Measurements from ENCODE around the gene ATXN7L1.
"Not testable (repeated sequence)": the region's sequence is repeated elsewhere in the genome, so short reads cannot be mapped to it uniquely, and the experiment has no call there.

The ATXN7L1 gene

DNA sequence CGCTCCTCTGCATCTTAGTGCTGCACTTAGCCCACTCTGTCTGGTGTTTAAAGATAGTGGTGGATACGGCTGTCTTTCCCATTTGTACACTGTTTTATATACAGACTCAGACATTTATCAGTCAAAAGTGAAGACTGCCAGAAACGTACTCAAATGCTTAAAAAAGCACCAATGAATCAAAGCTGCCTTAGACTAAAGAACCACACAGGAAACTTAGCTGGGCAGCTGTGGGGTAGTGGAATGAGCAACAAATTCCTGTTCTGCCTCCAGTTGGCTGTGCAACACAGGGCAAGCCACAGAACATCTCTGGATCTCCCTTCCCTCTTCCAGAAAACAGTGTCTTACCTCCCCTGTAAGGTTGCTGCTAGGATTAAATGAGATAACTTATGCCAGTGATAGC is 76.0 kb downstream of the ATXN7L1 start:
- no peak for DNase-seq

DNA sequence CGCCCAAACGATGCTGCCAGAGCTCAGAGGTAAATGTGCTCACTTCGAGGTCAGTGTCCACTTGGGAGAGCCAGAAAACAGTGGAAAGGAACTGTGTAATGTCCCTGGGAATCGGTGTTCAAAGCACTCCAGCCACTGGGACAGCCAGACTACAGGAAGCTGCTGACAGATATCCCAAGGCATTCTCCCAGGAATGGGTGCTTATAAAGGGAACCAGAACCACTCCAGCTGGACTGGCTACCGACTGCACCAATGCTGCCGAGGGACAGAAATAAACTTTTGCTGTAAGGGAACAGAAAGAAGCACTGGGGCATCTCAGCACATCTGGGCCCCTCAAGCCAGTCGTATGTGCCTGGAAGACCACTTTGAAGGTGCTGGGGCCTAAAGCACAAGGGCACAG is 76.7 kb downstream of the ATXN7L1 start:
- no peak for DNase-seq

DNA sequence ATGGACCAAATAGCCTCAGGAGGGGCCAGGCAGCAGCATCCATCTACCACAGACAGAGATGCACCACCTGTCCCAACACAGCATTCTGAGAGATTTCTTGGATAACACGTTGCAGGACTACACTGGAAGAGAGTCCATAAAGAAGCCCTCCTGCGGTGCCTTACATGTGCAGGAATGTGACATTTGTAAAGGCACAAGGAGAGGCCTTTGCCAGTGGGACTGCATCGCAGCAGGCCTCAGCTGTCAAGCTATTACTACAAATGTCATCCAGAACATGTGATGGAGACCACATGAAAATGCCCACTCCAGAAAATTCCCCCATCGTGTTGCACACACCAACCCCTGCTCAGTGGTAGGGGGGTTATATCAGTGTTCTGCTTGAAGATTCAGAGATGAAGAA is 77.4 kb downstream of the ATXN7L1 start:
- no peak for DNase-seq

DNA sequence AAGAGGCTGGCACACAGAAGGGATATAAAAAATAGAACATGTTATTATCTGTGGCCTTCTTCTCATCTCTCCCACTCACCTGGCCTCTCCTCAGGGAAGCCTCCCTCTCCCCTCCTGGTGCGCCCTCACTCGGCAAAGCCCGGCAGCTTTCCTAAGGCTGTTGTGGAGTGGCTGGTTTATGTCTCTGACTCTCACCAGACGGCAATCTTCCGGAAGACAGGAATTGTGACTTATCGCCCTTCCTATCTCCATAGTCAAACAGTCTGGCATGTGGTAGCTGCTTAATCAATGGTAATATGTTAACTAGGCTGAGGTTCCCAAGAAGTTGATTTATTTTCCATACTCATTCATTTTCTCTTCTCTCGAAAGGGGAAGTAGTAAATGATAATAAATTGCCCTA is 78.7 kb downstream of the ATXN7L1 start:
- DNase-seq: no peak

DNA sequence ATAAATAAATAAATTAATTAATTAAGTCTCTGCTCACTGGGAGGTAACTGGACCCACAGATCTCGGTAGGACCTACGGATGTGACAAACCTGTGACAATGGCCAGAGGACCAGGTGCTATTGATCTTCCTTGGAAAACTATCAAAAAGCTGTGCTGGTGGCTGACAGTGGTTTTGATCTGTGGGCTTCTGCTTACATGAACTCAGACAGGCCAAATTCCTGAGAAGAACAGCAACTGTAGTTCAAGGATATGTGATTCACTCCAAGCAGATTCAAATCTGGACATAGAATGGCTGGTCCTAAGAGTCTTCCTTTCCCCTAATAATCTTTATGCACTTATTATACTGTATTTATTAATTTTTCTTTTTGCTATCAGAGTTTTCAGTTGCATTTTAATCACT is 80.0 kb downstream of the ATXN7L1 start:
- no peak for DNase-seq

DNA sequence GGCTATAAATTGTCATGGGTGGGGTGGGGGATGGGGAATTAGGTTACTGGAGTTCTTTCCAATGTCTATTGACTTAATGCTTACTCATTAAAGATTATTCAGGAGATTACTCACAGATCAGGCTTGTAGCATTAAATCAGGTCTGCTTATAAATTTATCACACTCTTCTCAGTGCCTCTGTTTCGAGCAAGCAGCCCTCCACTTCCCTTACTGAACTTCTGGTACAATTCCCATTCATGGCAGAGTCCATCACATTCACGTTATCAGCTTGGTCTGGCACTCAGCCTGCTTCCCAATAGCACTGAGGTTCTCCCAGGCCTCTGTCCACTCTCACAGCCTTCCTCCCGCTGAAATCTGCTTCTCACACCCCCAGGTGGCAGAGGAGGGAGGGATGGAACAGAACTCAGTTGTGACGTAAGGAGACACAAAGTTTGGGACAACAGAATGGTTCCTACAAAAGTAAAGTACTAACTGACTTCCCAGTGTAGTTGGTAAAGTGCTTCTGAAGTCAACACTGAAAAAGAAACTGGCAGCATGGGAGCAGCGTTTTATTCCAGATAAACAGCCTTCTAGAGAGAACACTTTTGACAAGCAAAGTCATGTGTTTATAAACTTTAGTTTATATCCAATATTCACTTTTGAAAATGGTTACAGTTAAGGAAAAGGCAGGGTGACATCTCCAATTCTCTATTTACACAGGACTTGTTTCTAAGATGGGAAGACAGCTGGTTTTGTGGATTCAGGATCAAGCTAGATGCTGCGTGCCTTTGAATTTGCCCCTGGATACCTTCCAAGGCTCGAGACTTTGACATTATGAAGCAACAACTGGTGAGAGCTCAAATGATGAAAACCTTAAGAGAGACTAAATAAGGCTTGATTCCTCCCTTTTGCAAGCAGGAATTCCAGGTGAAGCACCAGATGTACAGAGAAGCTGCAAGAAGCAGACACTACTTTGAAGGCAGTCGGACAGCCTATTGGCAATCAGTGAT is 81.4 kb downstream of the ATXN7L1 start:
- DNase-seq: no peak

DNA sequence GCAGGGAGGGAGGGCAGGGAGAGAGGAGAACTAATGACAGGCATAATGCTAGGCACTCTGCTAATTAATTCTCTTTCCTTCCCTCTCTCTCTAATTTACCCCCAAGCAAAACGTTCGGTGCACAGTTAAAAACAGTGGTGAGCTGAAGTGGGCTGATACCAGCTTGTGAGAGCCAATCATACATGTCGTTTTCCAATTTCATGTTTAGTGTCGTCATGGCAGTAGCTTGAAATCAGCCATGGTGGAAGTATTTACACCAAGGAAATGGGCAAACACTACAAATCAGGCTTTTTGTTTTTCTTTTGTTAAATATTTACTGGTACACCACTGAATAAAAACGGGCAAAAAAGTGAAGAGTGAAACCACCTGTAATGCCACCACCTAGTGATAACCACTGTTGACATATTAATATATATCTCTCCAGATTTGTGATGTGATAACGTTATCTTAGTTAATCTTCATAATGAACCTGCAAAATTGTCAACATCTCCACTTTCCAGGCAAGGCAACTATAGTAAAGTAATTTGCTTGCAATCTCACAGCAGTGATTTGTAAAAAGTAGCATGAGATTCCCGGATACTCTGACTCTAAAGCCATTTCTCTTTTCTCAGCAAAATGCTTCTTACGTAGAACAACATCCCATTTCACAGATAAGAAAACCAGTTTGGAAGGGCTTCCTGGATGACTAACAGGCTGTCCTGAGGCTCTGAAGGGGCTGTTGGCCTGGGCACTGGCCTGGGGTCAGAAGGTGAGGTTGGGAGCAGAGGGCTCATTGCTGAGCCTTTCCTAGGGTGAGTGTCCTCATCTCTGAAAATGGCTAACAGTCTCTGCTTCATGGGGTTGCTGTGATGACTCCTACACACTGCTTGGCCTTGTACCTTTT is 83.7 kb downstream of the ATXN7L1 start:
- no peak for DNase-seq

DNA sequence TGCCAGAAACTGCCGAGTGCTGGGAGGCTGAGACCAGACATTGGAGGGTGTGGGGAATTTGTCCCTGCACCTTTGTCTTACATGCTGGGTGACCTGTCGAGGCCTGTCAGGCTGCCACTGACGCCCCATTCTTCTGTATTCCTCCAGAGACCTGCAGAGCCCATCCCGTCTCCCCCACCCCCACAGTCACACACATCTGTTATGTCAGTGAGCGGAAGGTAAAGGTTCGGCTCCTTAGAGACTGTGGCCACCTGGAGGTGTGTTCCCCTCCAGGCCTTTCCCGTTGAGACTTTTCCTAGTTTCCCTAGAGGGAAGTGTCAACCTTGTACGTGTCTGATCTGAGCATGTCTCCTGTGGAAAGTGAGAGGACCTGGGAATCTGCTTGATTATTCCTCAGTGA is 84.5 kb downstream of the ATXN7L1 start:
- DNase-seq: no peak

DNA sequence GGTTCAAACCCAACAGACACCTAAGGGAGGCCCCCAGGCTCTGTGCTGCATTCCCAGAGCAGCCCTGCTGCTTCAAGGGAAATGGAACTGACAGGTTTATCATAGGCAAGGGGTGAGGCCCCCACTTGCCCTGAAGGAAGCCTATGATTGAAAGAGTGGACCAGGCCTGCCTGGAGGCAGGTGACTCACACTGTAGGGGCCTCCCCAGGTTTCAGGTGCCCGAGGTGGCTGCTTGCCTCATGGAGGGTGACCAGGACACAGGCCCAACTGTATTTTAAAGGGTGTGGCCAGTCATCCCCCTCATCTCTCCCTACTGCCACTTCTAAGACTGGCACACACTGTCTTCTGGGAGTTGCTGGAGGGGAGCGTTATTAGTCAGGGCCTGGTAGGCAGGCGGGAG is 85.4 kb downstream of the ATXN7L1 start:
- DNase-seq: no peak

DNA sequence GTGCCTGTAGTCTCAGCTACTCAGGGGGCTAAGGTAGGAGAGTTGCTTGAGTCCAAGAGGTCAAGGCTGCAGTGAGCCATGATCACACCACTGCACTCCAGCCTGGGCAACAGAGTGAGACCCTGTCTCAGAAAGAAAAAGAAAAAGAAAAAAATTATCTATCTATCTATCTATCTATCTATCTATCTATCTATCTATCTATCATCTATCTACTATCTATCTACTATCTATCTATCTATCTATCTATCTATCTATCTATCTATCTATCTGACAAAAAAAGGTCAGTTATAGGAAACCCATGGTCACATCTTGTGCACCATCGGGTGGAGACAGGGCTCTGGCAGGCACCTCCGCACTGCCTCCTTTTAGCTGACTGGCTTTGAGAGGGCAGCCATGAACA is 85.9 kb downstream of the ATXN7L1 start:
- DNase-seq: not testable (repeated sequence)

DNA sequence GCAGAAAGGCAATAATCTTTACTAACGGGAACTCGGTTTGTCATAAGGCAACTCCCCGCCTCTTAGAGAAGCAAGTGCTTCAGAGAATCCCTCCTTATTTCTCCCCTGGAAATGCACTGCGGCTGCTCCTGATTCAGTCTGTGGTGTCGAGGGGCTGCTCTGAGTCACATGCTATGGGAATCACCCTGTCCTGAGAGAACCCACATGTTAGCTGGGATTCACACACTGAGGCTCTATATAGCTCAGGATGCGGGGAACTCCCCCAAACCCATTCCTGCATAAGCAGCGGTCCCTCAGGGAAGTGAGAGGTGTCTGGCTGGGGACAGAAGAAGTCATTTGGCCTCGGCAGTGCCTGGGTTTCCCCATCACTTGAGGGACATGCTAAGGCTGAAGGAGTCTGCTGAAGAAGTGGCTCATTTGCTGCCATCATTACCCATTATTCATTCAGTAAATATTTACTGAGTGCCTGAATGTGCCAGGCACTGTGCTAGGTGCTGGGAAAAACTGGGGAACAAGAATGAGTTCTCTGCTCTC is 87.5 kb downstream of the ATXN7L1 start:
- DNase-seq: no peak

DNA sequence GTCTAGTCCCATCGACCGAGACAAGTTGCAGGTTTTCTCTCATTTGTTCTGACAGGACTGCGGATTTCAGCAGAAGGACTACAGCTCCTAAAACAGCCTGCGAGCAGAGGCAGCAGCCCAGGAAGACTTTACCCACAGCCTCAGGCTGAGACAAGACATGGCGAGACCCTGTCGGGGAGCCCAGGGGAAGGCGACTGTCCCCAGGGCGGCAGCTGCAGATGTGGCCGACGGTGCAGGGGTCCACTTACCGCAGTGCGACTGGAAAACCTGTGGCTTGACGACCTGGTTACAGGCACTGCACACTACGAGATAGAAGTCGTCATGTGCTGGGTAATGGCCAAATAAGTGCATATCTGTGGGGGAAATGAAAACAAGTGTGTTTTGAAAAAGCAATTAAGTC is 88.0 kb downstream of the ATXN7L1 start:
- no peak for DNase-seq

DNA sequence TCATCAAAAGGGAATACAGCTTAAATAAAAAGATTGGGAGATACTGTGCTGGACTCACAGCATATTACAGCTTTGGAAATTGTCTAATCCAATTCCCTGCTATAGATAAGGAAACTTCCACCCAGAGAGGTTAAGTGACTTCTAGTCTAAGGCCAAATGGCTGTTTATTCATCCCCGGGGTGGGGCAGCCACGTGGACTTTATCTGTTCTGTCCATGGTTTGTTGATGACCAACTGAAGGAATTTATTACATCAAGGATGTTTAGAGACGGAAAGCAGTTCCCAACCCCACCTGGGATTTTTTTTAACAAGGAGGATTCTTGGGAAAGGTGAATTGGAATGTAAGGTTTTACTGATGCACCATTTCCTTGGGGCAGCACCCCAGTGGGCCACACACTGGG is 88.6 kb downstream of the ATXN7L1 start:
- DNase-seq: no peak

DNA sequence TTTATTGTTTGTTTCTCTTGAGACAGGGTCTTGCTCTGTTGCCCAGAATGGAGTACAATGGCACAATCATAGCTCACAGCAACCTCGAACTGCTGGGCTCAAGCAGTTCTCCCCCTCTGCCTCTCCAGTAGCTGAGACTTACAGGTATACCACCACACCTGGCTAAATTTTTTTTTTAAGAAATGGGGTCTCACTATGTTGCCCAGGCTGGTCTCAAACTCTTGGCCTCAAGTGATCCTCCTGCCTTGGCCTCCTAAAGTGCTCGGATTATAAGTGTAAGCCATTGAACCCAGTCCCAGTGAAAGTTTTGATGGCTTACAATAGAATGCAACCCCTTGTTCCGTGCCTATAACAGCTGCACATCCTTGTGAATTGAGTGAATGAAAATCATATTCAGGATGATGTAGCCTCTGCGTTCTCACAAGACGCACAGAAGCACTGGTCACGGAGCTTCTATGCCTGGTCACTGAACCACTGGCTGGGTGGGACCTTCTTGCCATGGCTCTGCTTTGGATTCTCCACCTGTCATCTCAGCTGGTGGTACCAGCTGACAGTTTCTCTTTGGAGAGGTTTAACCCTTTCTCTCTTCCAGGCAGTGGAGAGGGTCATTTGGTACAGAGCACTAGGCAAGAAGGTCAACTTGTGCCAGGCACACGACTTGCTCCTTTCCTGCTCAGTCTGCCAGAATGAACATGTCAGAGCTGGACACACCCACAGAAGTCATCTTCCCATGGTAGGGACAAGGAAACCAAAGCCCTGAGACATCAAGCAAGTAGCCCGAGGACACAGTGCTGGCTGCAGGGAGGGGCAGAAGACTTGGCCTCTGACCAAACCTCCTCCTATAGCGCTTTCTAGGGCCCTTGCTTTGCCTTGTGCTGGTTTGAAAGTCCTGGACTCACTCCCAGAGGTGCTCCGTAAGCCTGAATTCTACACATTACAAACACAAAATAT is 89.6 kb downstream of the ATXN7L1 start:
- no peak for DNase-seq

DNA sequence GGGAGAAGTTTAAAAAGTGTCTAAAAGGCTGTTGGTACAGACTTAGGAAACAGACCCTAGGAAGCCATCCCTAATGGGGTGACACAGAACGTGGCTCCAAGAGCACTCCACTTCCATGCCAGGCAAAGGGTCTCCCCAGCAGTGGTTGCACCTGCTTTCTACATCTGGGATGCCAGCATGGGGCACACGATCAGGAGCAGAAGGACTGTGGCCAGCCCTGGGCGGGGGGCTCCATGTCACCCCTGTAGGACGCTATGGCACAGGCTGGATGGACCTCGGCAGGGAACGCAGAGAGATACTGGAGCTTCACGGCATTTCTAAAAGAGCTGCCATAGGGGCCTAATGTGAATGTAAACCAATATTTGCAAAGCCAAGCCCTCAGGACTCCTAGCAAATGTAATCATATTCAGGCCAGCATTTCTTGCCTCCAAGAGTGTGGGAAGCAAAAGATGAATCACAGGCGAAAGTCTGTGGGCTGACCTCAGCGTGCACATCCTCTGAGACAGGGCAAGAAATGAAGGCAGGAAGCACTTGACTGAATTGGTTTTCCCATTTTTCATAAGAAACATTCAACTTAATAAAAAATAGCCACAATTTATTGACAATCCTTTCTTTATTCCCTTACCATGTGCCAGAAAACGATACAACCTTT is 93.9 kb downstream of the ATXN7L1 start:
- DNase-seq: no peak

DNA sequence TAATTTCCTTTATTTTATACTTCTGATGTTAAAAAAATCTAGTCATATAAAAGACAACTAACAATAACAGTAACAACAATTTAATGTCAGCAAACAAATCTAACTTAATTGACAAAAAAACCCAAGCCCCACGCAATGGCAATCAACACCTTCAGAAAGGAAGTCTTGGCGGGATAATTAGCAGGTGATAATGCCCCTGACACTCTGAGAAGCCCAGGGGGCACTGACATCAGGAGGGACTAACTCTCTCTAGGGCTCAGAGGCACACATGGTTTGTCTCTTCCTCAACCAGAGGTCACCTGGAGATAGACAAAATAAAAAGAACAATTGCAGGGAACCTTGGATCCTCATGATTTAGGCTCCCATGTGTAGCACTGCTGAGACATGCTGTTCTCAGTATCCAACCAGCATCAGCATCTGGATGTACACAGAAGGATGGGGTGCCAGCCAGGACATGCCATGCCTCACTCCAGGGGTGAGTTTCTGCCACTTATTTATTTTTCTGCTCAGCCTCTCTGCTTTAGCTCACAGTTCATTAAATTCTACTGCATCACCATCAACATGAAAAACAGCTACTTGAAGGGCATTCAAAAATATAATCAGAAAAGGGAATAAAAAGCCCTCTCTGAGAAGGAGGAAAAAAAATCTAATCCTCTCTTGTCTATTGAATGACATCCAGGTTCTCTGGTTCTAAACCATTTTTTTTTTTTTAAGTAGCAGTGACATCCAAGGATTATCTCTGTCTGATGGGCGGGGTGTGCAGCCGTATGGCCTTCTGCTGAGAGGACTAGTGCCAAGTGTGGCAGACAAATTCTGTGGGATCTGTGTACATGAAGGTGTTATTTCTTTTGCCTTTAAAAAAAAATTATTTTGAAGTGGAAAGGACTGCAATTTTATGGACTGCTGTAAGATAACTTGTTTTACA is 96.3 kb downstream of the ATXN7L1 start:
- no peak for DNase-seq

DNA sequence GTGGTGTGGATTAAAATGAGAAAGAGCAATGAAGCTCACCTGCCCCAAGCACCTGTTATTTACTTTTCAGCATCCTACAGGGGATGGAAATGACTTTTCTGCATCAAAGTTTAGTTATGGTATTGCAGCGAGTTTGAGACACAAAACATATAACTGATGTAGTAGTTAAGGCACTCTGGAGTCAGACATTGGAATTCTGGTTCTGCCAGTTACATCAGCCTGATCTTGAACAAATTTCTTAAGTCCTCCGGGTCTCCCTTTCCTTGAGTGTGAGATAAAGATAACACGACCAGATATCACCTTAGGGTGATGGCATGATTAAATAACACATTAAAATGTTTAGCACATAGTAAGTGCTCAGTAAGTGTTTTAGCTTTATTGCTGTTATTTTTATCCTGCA is 97.4 kb downstream of the ATXN7L1 start:
- no peak for DNase-seq

DNA sequence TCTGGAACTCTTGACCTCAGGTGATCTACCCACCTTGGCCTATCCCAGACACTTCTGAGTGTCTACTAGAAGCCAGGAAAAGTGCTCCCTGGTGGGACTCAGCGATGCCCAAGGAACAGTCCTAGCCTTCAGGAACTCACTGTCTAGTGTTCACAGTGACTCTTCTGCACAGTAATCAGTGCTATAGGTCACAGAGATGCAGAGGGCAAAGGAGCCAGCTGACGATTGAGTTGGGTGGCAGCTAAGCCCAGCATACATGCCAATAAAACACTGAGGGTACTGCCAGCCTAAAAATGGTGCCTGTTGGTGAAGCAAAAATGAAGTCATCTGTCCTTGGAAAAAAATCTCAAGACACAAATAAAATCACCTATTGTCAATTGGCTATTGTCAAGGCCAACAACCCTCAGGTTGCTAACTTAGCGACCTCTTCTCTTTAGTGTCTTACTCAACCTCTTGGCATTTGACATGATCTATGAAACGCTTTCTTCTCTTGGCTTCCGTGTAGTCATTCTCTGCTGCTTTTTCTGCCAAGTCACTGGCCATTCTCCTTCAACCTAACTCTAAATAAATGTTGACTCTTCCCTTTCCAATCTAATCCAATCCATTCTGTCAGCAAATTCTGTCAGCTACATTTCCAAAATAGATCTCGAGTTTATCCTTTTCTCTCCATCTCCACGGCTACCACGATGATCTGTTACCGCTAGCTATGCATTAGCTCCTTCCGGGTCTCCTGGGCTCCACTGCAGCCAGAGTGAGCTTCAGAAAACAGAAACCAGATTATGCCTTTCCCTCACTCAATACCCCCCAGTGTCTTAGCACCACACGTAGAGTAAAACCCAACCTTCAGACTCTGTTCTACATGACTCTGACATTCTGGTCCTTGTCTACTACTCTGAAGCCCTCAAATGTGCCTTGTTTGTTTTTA is 99.2 kb downstream of the ATXN7L1 start:
- DNase-seq: no peak

DNA sequence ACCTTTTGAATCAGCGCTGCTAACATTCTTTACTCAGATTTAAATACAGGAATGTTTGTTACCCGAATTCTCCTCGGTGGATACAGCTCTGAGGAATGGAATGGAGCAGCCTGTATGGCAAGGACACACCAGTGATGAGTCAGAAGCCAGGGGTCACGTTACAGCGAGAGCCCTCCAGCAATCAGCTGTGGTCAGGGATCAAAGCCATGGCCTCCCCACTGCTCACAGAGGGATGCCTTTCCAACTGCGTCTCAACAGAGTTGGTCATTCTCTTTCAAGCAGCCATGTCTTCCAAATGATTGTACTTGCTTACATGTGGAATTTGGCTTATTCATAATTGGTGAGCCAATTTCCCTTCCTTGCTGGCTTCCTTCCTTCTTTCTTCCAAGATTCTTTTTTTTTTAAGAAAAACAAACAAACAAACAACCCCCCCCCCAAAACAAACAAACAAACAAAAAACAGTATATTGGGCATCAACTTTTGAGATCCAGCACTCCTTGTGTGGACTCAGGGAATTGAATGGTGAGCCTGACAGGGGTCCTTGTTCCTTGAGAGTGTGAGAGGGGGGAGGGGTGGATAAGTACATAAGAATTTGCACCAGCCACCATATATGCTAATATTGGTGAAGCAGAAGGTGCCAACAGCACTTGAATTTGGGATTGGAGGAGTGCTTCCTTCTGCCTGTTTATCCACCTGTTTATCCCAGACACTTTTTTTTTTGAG is 100.2 kb downstream of the ATXN7L1 start:
- DNase-seq: no peak

All from CD4-positive, alpha-beta T cell treated with Interleukin-21 for 1 hour (primary cell).